ENCODE data around the gene AMIGO1.

- TF ChIP-seq, protein P1, sequence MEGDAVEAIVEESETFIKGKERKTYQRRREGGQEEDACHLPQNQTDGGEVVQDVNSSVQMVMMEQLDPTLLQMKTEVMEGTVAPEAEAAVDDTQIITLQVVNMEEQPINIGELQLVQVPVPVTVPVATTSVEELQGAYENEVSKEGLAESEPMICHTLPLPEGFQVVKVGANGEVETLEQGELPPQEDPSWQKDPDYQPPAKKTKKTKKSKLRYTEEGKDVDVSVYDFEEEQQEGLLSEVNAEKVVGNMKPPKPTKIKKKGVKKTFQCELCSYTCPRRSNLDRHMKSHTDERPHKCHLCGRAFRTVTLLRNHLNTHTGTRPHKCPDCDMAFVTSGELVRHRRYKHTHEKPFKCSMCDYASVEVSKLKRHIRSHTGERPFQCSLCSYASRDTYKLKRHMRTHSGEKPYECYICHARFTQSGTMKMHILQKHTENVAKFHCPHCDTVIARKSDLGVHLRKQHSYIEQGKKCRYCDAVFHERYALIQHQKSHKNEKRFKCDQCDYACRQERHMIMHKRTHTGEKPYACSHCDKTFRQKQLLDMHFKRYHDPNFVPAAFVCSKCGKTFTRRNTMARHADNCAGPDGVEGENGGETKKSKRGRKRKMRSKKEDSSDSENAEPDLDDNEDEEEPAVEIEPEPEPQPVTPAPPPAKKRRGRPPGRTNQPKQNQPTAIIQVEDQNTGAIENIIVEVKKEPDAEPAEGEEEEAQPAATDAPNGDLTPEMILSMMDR (IDR thresholded peaks at IDR 0.05): no peak
- TF ChIP-seq POLR2A (IDR thresholded peaks at IDR 0.05): no peak
Observed at GRCh38 chr1:109542657-109543056, 33.1 kb upstream of the AMIGO1 start.

Data from esophagus squamous epithelium (tissue), 4 donors.